Mesendoderm (in vitro differentiated cells): Measurements from ENCODE around the gene MOB3B.

Source experiments
- DNase-seq: peaks from one replicate; pipeline ENCODE4 v3.0.0; 2013
- H2AK5ac ChIP-seq: 2 replicates; pipeline ENCODE4 v1.6.1; 2013; ENCODE audit warnings: low read length, inconsistent platforms
- H2BK120ac ChIP-seq: 2 replicates; pipeline ENCODE4 v1.6.1; 2013; ENCODE audit warnings: low read depth, mild to moderate bottlenecking, low read length, moderate library complexity, mixed read lengths
- H2BK15ac ChIP-seq: replicated peaks from 2 replicates; pipeline ENCODE4 v1.6.1; 2013; ENCODE audit warnings: low read depth, mild to moderate bottlenecking, moderate library complexity
- H2BK5ac ChIP-seq: 2 replicates; pipeline ENCODE4 v1.6.1; 2013; ENCODE audit warnings: low read length, inconsistent platforms
- H3K18ac ChIP-seq: 2 replicates; pipeline ENCODE4 v1.6.1; 2013; ENCODE audit warnings: mild to moderate bottlenecking, low read length, mixed read lengths
- H3K23ac ChIP-seq: one replicate; pipeline ENCODE4 v1.6.1; 2013; ENCODE audit warnings: low read length
- H3K27ac ChIP-seq: 2 replicates; pipeline ENCODE4 v1.5.1; 2013; ENCODE audit warnings: low read depth, mild to moderate bottlenecking, inconsistent platforms, low read length, moderate library complexity
- H3K27me3 ChIP-seq: 2 replicates; pipeline ENCODE4 v1.6.1; 2013; ENCODE audit warnings: low read length, control low read depth, mild to moderate bottlenecking, inconsistent platforms; ENCODE audit not compliant: insufficient read depth, poor library complexity
- H3K36me3 ChIP-seq: 2 replicates; pipeline ENCODE4 v1.6.1; 2013; ENCODE audit warnings: low read length, inconsistent platforms; ENCODE audit not compliant: control insufficient read depth, insufficient read depth
- H3K4ac ChIP-seq: one replicate; pipeline ENCODE4 v1.6.1; 2013; ENCODE audit warnings: low read depth, mild to moderate bottlenecking, low read length, moderate library complexity
- H3K4me1 ChIP-seq: 2 replicates; pipeline ENCODE4 v1.6.1; 2013; ENCODE audit warnings: low read depth, low read length, inconsistent platforms; ENCODE audit not compliant: control insufficient read depth
- H3K4me2 ChIP-seq: 2 replicates; pipeline ENCODE4 v1.6.1; 2013; ENCODE audit warnings: low read length
- H3K4me3 ChIP-seq: 2 replicates; pipeline ENCODE4 v1.5.1; 2013; ENCODE audit warnings: mild to moderate bottlenecking, low read length
- H3K56ac ChIP-seq: one replicate; pipeline ENCODE4 v1.6.1; 2013; ENCODE audit warnings: low read length
- H3K79me1 ChIP-seq: 2 replicates; pipeline ENCODE4 v1.6.1; 2013; ENCODE audit warnings: low read length, inconsistent platforms
- H3K79me2 ChIP-seq: 2 replicates; pipeline ENCODE4 v1.6.1; 2013; ENCODE audit warnings: mild to moderate bottlenecking, low read length; ENCODE audit not compliant: control insufficient read depth, insufficient read depth
- H3K9ac ChIP-seq: 2 replicates; pipeline ENCODE4 v1.6.1; 2013; ENCODE audit warnings: low read length, inconsistent platforms
- H4K5ac ChIP-seq: one replicate; pipeline ENCODE4 v1.6.1; 2013; ENCODE audit warnings: low read length
- H4K8ac ChIP-seq: one replicate; pipeline ENCODE4 v1.6.1; 2013; ENCODE audit warnings: low read depth, mild to moderate bottlenecking, control low read depth, low read length, moderate library complexity
- WGBS: extraction: QIAGEN DNeasy Blood & Tissue Kit; methylation state at CpG from one replicate; pipeline ENCODE4 v1.1.7; 2013; ENCODE audit warnings: low lambda C conversion rate, missing lambda C conversion rate; ENCODE audit not compliant: insufficient coverage; ENCODE audit errors: extremely low coverage; 5-methylcytosine and 5-hydroxymethylcytosine counted together

MOB3B gene

DNA sequence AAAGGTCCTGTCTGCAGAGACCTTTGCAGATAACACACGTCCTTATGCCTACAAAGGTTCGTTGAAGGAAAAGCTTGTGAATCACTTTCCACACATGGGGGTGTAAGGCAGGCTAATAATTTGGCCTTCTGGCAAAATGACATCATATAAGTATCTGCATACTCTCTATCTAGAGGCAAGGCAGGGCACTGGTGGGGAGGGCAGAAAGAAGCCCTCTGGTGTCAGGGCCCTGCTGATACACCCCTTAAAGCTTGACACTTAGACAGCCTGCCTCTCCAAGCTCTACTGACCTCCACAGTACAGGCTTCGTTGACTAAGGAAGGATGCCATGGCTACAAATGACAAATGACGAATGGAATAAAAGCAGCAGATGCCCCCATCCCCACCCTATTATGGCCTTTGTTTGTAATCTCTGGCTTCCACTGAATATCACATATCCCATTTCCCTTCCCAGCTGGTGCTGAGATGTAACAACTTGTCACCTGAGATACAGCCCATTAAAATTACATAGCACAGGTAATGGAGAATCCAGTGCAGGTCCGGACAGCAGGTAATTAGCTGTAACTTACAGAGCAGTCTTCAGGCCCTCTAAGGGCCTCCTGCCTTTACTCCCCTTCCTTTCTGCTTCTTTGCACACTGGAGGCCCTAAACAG is 82.5 kb downstream of the MOB3B start:
- H3K23ac ChIP-seq = no peak overlapping the region
- no peak overlapping the region for H2AK5ac ChIP-seq
- no peaks in the 10 kb centered on the region for H3K4me1 ChIP-seq
- H4K5ac ChIP-seq = no peak overlapping the region
- no peak overlapping the region for H3K9ac ChIP-seq
- H2BK120ac ChIP-seq = no peak overlapping the region
- no peaks in the 10 kb centered on the region for H3K36me3 ChIP-seq
- H3K4me2 ChIP-seq = no peak overlapping the region
- H3K4ac ChIP-seq = no peak overlapping the region
- no peak overlapping the region for H4K8ac ChIP-seq
- no peaks in the 10 kb centered on the region for H3K79me1 ChIP-seq
- no peak overlapping the region for H3K56ac ChIP-seq
- H2BK15ac ChIP-seq = no peak overlapping the region
- H2BK5ac ChIP-seq = no peak overlapping the region
- no peak overlapping the region for H3K18ac ChIP-seq
- no peak overlapping the region for H3K4me3 ChIP-seq
- H3K27me3 ChIP-seq = no peaks in the 10 kb centered on the region
- no peak overlapping the region for H3K27ac ChIP-seq
- no peaks in the 10 kb centered on the region for H3K79me2 ChIP-seq
- peak; percentile 40 for DNase-seq
- no CpG with 5 or more reads among the region's 5 CpGs for WGBS

DNA sequence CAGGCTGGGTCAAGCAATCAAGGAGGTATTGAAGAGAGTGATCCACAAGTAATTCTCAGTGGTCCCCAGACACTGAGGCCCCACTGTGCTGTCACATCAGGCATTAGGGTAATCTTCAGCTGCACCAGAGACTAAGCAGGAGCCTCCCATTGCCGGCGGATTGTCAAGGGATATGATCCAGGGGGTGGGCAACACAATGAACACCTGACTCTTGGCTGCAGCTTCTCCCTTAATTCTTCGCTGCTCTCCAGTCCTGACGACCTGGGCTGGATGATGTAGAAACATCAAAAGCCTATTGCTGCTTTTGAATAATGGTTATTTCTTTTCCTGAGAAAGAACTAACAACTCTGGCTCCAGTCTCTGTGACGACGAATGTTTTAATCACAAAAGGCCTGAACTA is 83.9 kb downstream of the MOB3B start:
- Histone ChIP-seq H3K23ac (no peak overlapping the region), H3K4me3 (no peak overlapping the region), H3K4me2 (no peak overlapping the region), H3K27me3 (no peaks in the 10 kb centered on the region), H2BK120ac (no peak overlapping the region), H3K36me3 (no peaks in the 10 kb centered on the region), H3K79me1 (no peaks in the 10 kb centered on the region), H2BK15ac (no peak overlapping the region), H3K4me1 (no peaks in the 10 kb centered on the region), H3K4ac (no peak overlapping the region), H2BK5ac (no peak overlapping the region), H3K79me2 (no peaks in the 10 kb centered on the region), H2AK5ac (no peak overlapping the region), H3K27ac (no peak overlapping the region), H4K8ac (no peak overlapping the region), H3K56ac (no peak overlapping the region), H3K18ac (no peak overlapping the region), H4K5ac (no peak overlapping the region), H3K9ac (no peak overlapping the region)
- WGBS = no CpG with 5 or more reads among the region's 6 CpGs
- DNase-seq = no peak

GRCh38 chr9:27445057-27445595 is 84.5 kb downstream of the MOB3B start:
- no peak overlapping the region for H2BK15ac ChIP-seq
- H2AK5ac ChIP-seq = no peak overlapping the region
- H2BK5ac ChIP-seq = no peak overlapping the region
- no peak overlapping the region for H2BK120ac ChIP-seq
- H3K79me2 ChIP-seq = no peaks in the 10 kb centered on the region
- no peak overlapping the region for H3K23ac ChIP-seq
- no peak overlapping the region for H3K27ac ChIP-seq
- no peak overlapping the region for H4K8ac ChIP-seq
- no peak overlapping the region for H4K5ac ChIP-seq
- no peak overlapping the region for H3K56ac ChIP-seq
- H3K4me3 ChIP-seq = no peak overlapping the region
- no peaks in the 10 kb centered on the region for H3K79me1 ChIP-seq
- no peaks in the 10 kb centered on the region for H3K36me3 ChIP-seq
- WGBS = no CpG with 5 or more reads among the region's 5 CpGs
- no peaks in the 10 kb centered on the region for H3K27me3 ChIP-seq
- H3K4ac ChIP-seq = no peak overlapping the region
- DNase-seq = no peak
- no peaks in the 10 kb centered on the region for H3K4me1 ChIP-seq
- no peak overlapping the region for H3K9ac ChIP-seq
- H3K18ac ChIP-seq = no peak overlapping the region
- no peak overlapping the region for H3K4me2 ChIP-seq

GRCh38 chr9:27442464-27442863 is 87.2 kb downstream of the MOB3B start:
- Histone ChIP-seq H3K27ac (no peak overlapping the region), H3K27me3 (no peaks in the 10 kb centered on the region), H3K9ac (no peak overlapping the region), H3K4me3 (no peak overlapping the region), H3K4me2 (no peak overlapping the region), H3K18ac (no peak overlapping the region), H4K8ac (no peak overlapping the region), H4K5ac (no peak overlapping the region), H2AK5ac (no peak overlapping the region), H3K23ac (no peak overlapping the region), H2BK15ac (no peak overlapping the region), H3K79me1 (no peaks in the 10 kb centered on the region), H2BK120ac (no peak overlapping the region), H3K36me3 (no peaks in the 10 kb centered on the region), H3K56ac (no peak overlapping the region), H2BK5ac (no peak overlapping the region), H3K4ac (no peak overlapping the region), H3K79me2 (no peaks in the 10 kb centered on the region), H3K4me1 (no peaks in the 10 kb centered on the region)
- no CpG with 5 or more reads among the region's 4 CpGs for WGBS
- no peak for DNase-seq

DNA sequence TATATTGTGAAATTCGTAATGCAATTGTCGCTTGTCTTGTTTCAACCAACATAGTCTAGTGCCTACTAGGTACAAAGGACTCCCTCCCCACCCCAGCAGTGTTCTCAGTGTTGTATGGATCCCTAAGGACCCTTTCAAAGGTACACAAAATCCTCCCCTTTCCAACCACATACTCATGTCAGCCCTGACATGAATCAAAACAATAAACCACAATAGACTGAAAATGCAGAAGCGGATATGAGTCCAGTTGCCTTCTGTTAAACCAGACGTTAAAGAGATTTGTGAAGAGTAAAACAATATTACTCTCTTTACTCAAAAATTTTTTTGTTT is 87.9 kb downstream of the MOB3B start:
- Histone ChIP-seq H3K23ac (no peak overlapping the region), H3K36me3 (no peaks in the 10 kb centered on the region), H3K27ac (no peak overlapping the region), H2AK5ac (no peak overlapping the region), H3K18ac (no peak overlapping the region), H3K79me2 (no peaks in the 10 kb centered on the region), H3K4me1 (no peaks in the 10 kb centered on the region), H3K56ac (no peak overlapping the region), H4K5ac (no peak overlapping the region), H2BK5ac (no peak overlapping the region), H3K27me3 (no peaks in the 10 kb centered on the region), H3K4me2 (no peak overlapping the region), H3K79me1 (no peaks in the 10 kb centered on the region), H2BK15ac (no peak overlapping the region), H4K8ac (no peak overlapping the region), H3K4ac (no peak overlapping the region), H3K9ac (no peak overlapping the region), H2BK120ac (no peak overlapping the region), H3K4me3 (no peak overlapping the region)
- DNase-seq = no peak
- WGBS = no CpG with 5 or more reads among the region's 4 CpGs
